Measurements from ENCODE around the gene TRPM1.

TRPM1 gene

GRCh38 chr15:31147456-31147855, 45.9 kb upstream of the TRPM1 start:
- TF ChIP-seq CTCF (conservative IDR thresholded peaks at IDR 0.05; ENCODE audit: low read depth, low read length): no peak
- DNase-seq (ENCODE audit: low read depth): no peak
- no peak overlapping the region for H3K4me3 ChIP-seq (ENCODE audit: low read depth, low read length)

- peak; percentile 54 for DNase-seq (ENCODE audit: low read depth)
- peak; percentile 36 for TF ChIP-seq CTCF (conservative IDR thresholded peaks at IDR 0.05; ENCODE audit: low read depth, low read length)
- H3K4me3 ChIP-seq (ENCODE audit: low read depth, low read length): no peak overlapping the region
Measured at GRCh38 chr15:31145271-31145911, 43.9 kb upstream of the TRPM1 start.

GRCh38 chr15:31141792-31142191, 40.3 kb upstream of the TRPM1 start:
- no peak for TF ChIP-seq CTCF (conservative IDR thresholded peaks at IDR 0.05; ENCODE audit: low read depth, low read length)
- no peak overlapping the region for H3K4me3 ChIP-seq (ENCODE audit: low read depth, low read length)
- no peak for DNase-seq (ENCODE audit: low read depth)

- DNase-seq (ENCODE audit: low read depth): no peak
- no peak for TF ChIP-seq CTCF (conservative IDR thresholded peaks at IDR 0.05; ENCODE audit: low read depth, low read length)
- H3K4me3 ChIP-seq (ENCODE audit: low read depth, low read length): no peak overlapping the region
Measured at GRCh38 chr15:31136607-31137328, 35.2 kb upstream of the TRPM1 start.

GRCh38 chr15:31136016-31136415, 34.5 kb upstream of the TRPM1 start:
- TF ChIP-seq CTCF (conservative IDR thresholded peaks at IDR 0.05; ENCODE audit: low read depth, low read length): peak; percentile 12
- no peak for DNase-seq (ENCODE audit: low read depth)
- H3K4me3 ChIP-seq (ENCODE audit: low read depth, low read length): no peak overlapping the region

- no peak for TF ChIP-seq CTCF (conservative IDR thresholded peaks at IDR 0.05; ENCODE audit: low read depth, low read length)
- no peak for DNase-seq (ENCODE audit: low read depth)
- no peak overlapping the region for H3K4me3 ChIP-seq (ENCODE audit: low read depth, low read length)
Measured at GRCh38 chr15:31135523-31135922, 34.0 kb upstream of the TRPM1 start.

- TF ChIP-seq CTCF (conservative IDR thresholded peaks at IDR 0.05; ENCODE audit: low read depth, low read length): no peak
- no peak overlapping the region for H3K4me3 ChIP-seq (ENCODE audit: low read depth, low read length)
- no peak for DNase-seq (ENCODE audit: low read depth)
Measured at GRCh38 chr15:31133890-31134289, 32.4 kb upstream of the TRPM1 start.

Data from choroid plexus epithelial cell (primary cell).